Astrocyte of the cerebellum (primary cell): Measurements from ENCODE around the gene STX8.

Experiments
- DNase-seq: peaks from one replicate; pipeline ENCODE4 v3.0.0-alpha.2; 2011; ENCODE audit warnings: low read depth
- H3K4me3 ChIP-seq: 2 replicates; pipeline ENCODE4 v1.5.1; 2011; ENCODE audit warnings: mild to moderate bottlenecking, low read depth, low read length, moderate library complexity
- CTCF ChIP-seq: IDR thresholded peaks from 2 replicates; pipeline ENCODE4 v1.5.1; 2012; ENCODE audit warnings: low read length, low read depth, moderate library complexity, mild to moderate bottlenecking; ENCODE audit errors: missing control alignments
- in situ Hi-C: cut with HindIII; loops from 2 replicates; pipeline ENCODE4 v1.10.0; 2017; ENCODE audit warnings: low sequenced_read_pairs

The STX8 gene

GRCh38 chr17:9512323-9513168, 63.1 kb downstream of the STX8 start:
- no peak for TF ChIP-seq CTCF
- DNase-seq = peak; percentile 57
- in situ Hi-C loops = no loop called here
- H3K4me3 ChIP-seq = no peak overlapping the region

DNA sequence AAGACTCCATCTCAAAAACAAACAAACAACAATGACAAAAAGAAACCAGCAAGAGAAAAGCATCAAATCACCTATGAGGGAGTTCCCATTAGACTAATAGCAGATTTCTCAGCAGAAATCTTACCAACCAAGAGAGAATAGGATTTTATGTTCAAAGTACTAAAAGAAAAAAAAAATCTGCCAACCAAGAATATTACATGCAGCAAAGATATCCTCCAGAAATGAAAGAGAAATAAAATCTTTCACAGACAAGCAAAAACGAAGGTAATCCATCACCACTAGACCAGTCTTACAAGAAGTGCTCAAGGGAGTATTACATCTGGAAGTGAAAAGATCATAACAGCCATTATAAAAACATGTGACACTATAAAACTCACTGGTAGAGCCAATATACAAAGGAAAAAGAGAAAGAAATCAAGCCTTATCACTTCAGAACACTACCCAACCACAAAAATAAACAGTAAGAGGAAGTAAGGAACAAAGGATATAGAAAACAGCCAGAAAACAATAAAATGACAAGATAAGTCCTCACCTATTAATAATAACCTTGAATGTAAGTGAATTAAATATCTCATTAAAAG, 66.3 kb downstream of the STX8 start:
- no peak for TF ChIP-seq CTCF
- DNase-seq = no peak
- in situ Hi-C loops = no loop called here
- no peak overlapping the region for H3K4me3 ChIP-seq

DNA sequence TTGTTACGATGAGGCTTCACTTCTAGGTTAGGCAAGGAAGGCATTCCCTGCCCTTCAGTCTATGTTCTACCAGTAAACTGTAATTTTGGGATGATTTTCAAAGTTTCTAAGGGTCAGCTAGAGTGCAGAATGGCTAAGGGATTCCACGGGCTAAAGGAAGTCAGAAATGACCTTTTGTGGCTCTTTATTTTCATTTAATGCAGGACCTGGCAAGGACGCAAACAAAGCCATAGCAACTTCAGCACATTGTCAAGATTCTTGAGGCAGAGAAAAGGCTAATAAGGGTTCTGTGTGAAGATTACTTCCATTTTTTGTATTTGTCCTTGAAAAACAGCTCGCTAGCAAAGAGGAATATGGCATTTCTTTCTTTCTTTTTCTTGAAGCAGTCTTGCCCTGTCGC, 76.6 kb downstream of the STX8 start:
- in situ Hi-C loops = no loop called here
- no peak for TF ChIP-seq CTCF
- no peak overlapping the region for H3K4me3 ChIP-seq
- no peak for DNase-seq

DNA sequence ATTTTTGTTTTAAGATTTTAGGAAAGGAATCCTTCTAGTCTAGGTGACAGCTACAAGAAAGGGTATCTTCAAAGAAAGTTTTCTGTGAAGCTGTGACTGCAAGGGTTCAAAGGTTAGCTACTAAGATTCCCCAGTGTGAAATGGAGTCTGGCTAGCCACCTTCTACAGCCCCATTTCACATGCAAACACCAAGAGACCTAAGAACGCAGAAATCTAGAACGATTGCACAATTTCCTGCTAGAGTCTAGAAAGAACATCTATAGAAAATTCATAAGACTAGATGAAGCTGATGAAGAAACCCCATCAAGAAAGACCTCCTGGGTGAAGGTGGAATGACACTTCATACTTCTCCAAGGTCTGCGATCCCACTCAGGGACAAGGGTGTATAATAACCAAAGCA, 77.1 kb downstream of the STX8 start:
- in situ Hi-C loops = no loop called here
- TF ChIP-seq CTCF = no peak
- H3K4me3 ChIP-seq = no peak overlapping the region
- no peak for DNase-seq

DNA sequence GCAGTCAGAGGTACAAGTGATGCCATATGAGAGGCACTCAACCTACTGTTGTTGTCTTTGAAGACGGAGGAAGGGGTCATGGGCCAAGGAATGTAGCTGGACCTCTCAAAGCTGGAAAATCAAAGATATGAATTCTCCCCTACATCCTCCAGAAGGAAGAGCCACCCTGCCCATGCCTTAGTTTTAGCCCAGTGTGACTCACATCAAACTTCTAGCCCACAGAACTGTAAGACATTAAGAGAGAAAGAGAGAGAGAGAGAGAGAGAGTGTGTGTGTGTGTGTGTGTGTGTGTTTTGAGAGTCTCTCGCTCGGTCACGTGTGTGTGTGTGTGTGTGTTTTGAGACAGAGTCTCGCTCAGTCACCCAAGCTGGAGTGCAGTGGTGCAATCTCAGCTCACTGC, 87.1 kb downstream of the STX8 start:
- TF ChIP-seq CTCF = no peak
- DNase-seq = no peak
- in situ Hi-C loops = no loop called here
- no peak overlapping the region for H3K4me3 ChIP-seq

DNA sequence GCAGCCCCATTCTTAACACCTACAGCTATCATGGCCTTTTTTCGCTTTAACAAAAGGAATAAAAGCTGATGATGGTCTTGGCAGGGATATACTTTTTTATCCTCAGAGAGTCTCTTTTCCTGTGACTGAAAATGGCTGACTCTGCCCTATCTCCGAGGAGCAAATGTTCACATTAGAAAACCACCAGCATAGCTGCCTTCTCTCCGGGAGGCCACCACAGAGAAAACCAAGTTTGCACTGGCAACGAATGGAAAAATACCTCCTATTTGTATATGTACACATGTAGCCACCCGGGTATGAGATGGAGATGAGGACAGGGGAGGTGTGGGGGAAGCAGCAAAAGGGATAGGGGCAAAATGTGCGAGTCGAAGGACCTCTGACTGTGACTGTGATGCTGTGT, 88.2 kb downstream of the STX8 start:
- peak; percentile 85 for DNase-seq
- in situ Hi-C loops = no loop called here
- no peak for TF ChIP-seq CTCF

More for the DNA sequence above, 88.2 kb downstream of the STX8 start:
- no peak overlapping the region for H3K4me3 ChIP-seq
